GM12878 (cell line): ENCODE data around the gene CENPA. TPM values are rescaled to one million over a fixed set of nuclear protein-coding genes. Genes with fewer than 3 reads are reported as not detected.

Experiments used
- ATAC-seq: fragments of 200-7000 bp; cut with Tn5 transposase; 3 replicates; pipeline ENCODE4 v1.9.1; 2020; ENCODE audit warnings: mild to moderate bottlenecking, moderate library complexity
- BruUV-seq: library from RNA; stranded (reverse); fragments of 400-500 nt; replicated peaks from 2 replicates; lab custom pipeline; 2021; lab: Mats Ljungman, UMichigan
- CTCF ChIA-PET: fragments of 300-600 bp; sonication (Branson Sonifier 250); formaldehyde crosslinking; extraction: SDS; loops from one replicate; lab custom pipeline; 2021; ENCODE audit warnings: inconsistent platforms; lab: Yijun Ruan, JAX
- POLR2A ChIA-PET: fragments of 350-600 bp; formaldehyde crosslinking; extraction: SDS; loops from one replicate; lab custom pipeline; 2021; ENCODE audit warnings: inconsistent platforms; lab: Charles Lee
- RAD21 ChIA-PET: fragments of 300-600 bp; sonication (Branson Sonifier 250); formaldehyde crosslinking; loops from one replicate; lab custom pipeline; 2023; ENCODE audit warnings: antibody characterized with exemption; ENCODE audit not compliant: unreplicated experiment; lab: Charles Lee
- SMC1A ChIA-PET: fragments of 300-600 bp; sonication (Branson Sonifier 250); formaldehyde crosslinking; loops from one replicate; lab custom pipeline; 2023; ENCODE audit not compliant: unreplicated experiment, uncharacterized antibody; lab: Charles Lee
- DNase-seq: peaks from one replicate; pipeline ENCODE4 v3.0.0-alpha.2; 2011; ENCODE audit warnings: low read depth, low spot score
- FAIRE-seq: peaks from 3 replicates; lab custom pipeline; 2011; peaks lifted over from hg19 to GRCh38; lab: Jason Lieb, UNC
- H2AFZ ChIP-seq: 2 replicates; pipeline ENCODE4 v1.6.0; 2011; ENCODE audit warnings: low read depth, low read length, control low read depth; ENCODE audit not compliant: control insufficient read depth
- H3K27ac ChIP-seq: 2 replicates; pipeline ENCODE4 v1.5.1; 2011; ENCODE audit warnings: control low read depth; ENCODE audit not compliant: control insufficient read depth, insufficient read depth
- H3K27me3 ChIP-seq, 2 experiments: replicated peaks in 1 of 2; 2 replicates each; pipeline versions ENCODE4 v1.6.0 to v1.6.1; 2011; ENCODE audit warnings: low read length in 1 of 2; ENCODE audit not compliant: control insufficient read depth in 2 of 2, insufficient read depth in 2 of 2
- H3K36me3 ChIP-seq, 2 experiments: 2 replicates each; pipeline ENCODE4 v1.5.1; 2011; ENCODE audit warnings: low read length in 1 of 2; ENCODE audit not compliant: control insufficient read depth in 2 of 2, insufficient read depth in 2 of 2
- H3K4me1 ChIP-seq: 2 replicates; pipeline ENCODE4 v1.6.1; 2011; ENCODE audit warnings: mild to moderate bottlenecking, low read length, moderate library complexity, mixed read lengths; ENCODE audit not compliant: control insufficient read depth, insufficient read depth
- H3K4me2 ChIP-seq: 2 replicates; pipeline ENCODE4 v1.6.0; 2011; ENCODE audit warnings: control low read depth; ENCODE audit not compliant: control insufficient read depth, insufficient read depth
- H3K4me3 ChIP-seq: fragments of 200-600 bp; sonication (generic); 2 replicates; pipeline ENCODE4 v1.5.1; 2016
- H3K79me2 ChIP-seq: 2 replicates; pipeline ENCODE4 v1.6.0; 2011; ENCODE audit warnings: low read length; ENCODE audit not compliant: control insufficient read depth, insufficient read depth
- H3K9ac ChIP-seq: 2 replicates; pipeline ENCODE4 v1.8.0; 2011; ENCODE audit warnings: low read length, control low read depth, mixed read lengths; ENCODE audit not compliant: control insufficient read depth, insufficient read depth
- H3K9me3 ChIP-seq: replicated peaks from 3 replicates; pipeline ENCODE4 v1.5.1; 2011; ENCODE audit warnings: mild to moderate bottlenecking, low read length; ENCODE audit not compliant: control insufficient read depth, insufficient read depth
- H4K20me1 ChIP-seq: 2 replicates; pipeline ENCODE4 v1.6.0; 2011; ENCODE audit not compliant: control insufficient read depth, insufficient read depth
- CREB1 ChIP-seq: IDR thresholded peaks from 2 replicates; pipeline ENCODE4 v1.6.1; 2012; ENCODE audit warnings: low read depth, mild to moderate bottlenecking, inconsistent platforms
- EGR1 ChIP-seq, 2 experiments: IDR thresholded peaks; 1 replicate in 1 of 2; 2 replicates in 1 of 2; pipeline ENCODE4 v1.6.1; 2011 to 2012; ENCODE audit warnings: low read depth in 2 of 2, low read length in 2 of 2, borderline replicate concordance in 1 of 2, mild to moderate bottlenecking in 1 of 2, moderate library complexity in 1 of 2
- RCOR1 ChIP-seq: conservative IDR thresholded peaks from 2 replicates; pipeline ENCODE4 v1.6.1; 2012; ENCODE audit warnings: low read depth, low read length, improper control_type of control experiment
- RELB ChIP-seq: fragments of 450-650 bp; IDR thresholded peaks from 2 replicates; pipeline ENCODE4 v1.6.1; 2017; ENCODE audit warnings: low read depth, mild to moderate bottlenecking, moderate library complexity
- TCF3 ChIP-seq: IDR thresholded peaks from 2 replicates; pipeline ENCODE4 v1.6.1; 2012; ENCODE audit warnings: low read depth, mild to moderate bottlenecking, low read length, borderline replicate concordance; ENCODE audit not compliant: insufficient read depth
- WGBS: methylation state at CpG from one replicate; pipeline ENCODE4 v1.1.6; 2016; ENCODE audit warnings: low lambda C conversion rate; ENCODE audit not compliant: insufficient replicate concordance, insufficient coverage; ENCODE audit errors: missing lambda C conversion rate; 5-methylcytosine and 5-hydroxymethylcytosine counted together
- in situ Hi-C: fragments of 300-500 bp; cut with MboI; formaldehyde crosslinking; loops from 9 replicates; pipeline ENCODE4 v1.14.3; 2018; ENCODE audit warnings: mixed read lengths
- intact Hi-C: fragments of 100-400 bp; cut with micrococcal nuclease; formaldehyde crosslinking; loops from one replicate; pipeline ENCODE4 v1.14.2; 2022; ENCODE audit not compliant: unreplicated experiment
- polyA plus RNA-seq, 11 experiments: library from polyadenylated mRNA; depleted of rRNA in 4 of 11; unstranded in 6 of 11; stranded (reverse) in 5 of 11; fragments of >200 nt; fragmentation: Nextera tagmentation in 4 of 11; fragmentation: Illumina TruSeq in 1 of 11; extraction: Ambion mirVana in 4 of 11; extraction: Trizol in 1 of 11; gene quantifications; 1 replicate in 1 of 11; 2 replicates in 10 of 11; pipeline versions ENCODE4 v1.2.1 to v1.2.3, GENCODE V29; 2011 to 2016; ENCODE audit warnings: inconsistent platforms in 2 of 11, missing spikeins in 2 of 11, low read depth in 1 of 11
- total RNA-seq, 4 experiments: library from RNA; depleted of rRNA in 3 of 4; stranded (reverse); fragments of >200 nt in 3 of 4; fragmentation: Illumina TruSeq in 1 of 4; extraction: Trizol in 1 of 4; gene quantifications; 2 replicates each; pipeline versions ENCODE4 v1.2.1 to v1.2.3, GENCODE V29; 2013 to 2021

The CENPA gene
- total and polyA plus RNA-seq, 10 of the 15 experiments (the other 5 are each of a cell fraction or from before 2014, with no cell fraction given): 8.1 to 66.6 (median 36.7) TPM

GRCh38 chr2:26765475-26766200 lies 20.2 kb upstream of the CENPA start:
- intact Hi-C loops (no loop called here), in situ Hi-C loops (no loop called here)
- H3K4me2 ChIP-seq: peak overlapping the region; percentile 79
- peaks cover 14% of the 10 kb centered on the region; the same call in 1 of the 2 replicates for H3K4me1 ChIP-seq
- peak overlapping the region; percentile 76; the same call in 1 of the 2 replicates for H3K9ac ChIP-seq
- H3K79me2 ChIP-seq: peaks cover 44% of the 10 kb centered on the region
- no peaks in the 10 kb centered on the region for H3K9me3 ChIP-seq
- peak overlapping the region; percentile 37; the same call in 1 of the 2 replicates for H3K27ac ChIP-seq
- H3K4me3 ChIP-seq: peak overlapping the region; percentile 89; the same call in 1 of the 2 replicates
- H2AFZ ChIP-seq: no peak overlapping the region
- POLR2A ChIA-PET: no interaction called here
- no peak for ATAC-seq
- BruUV-seq: no TSS peak
- no peaks in the 10 kb centered on the region for H4K20me1 ChIP-seq
- TF ChIP-seq RCOR1 (no peak), TCF3 (no peak), EGR1 (IDR thresholded peaks at IDR 0.05; ENCODE audit: borderline replicate concordance in 1 of 2, low read depth in 2 of 2, low read length in 2 of 2) (no peak), CREB1 (no peak), RELB (no peak)
- CTCF ChIA-PET: interaction anchor here (0.6 kb wide), 1 partner anchor 9 kb away, joined by 3 read pairs; no protein-coding TSS in a partner anchor
- no peak for FAIRE-seq
- SMC1A ChIA-PET: interaction anchor here (3.0 kb wide), 1 partner anchor 9 kb away, joined by 7 read pairs; no protein-coding TSS in a partner anchor
- H3K36me3 ChIP-seq: no peaks in the 10 kb centered on the region; a peak in 2 of 4 replicates
- RAD21 ChIA-PET: no interaction called here
- no peaks in the 10 kb centered on the region for H3K27me3 ChIP-seq
- no peak for DNase-seq
- WGBS: 87% methylated on average over 10 of the region's 10 CpGs
